HG03196 (cell line): ENCODE measurements around the gene TMEM114.

ENCODE experiments used
- ATAC-seq: cut with Tn5 transposase; IDR thresholded peaks from one replicate; pipeline ENCODE4 v1.9.1; 2021; ENCODE audit not compliant: unreplicated experiment

Gene TMEM114

DNA sequence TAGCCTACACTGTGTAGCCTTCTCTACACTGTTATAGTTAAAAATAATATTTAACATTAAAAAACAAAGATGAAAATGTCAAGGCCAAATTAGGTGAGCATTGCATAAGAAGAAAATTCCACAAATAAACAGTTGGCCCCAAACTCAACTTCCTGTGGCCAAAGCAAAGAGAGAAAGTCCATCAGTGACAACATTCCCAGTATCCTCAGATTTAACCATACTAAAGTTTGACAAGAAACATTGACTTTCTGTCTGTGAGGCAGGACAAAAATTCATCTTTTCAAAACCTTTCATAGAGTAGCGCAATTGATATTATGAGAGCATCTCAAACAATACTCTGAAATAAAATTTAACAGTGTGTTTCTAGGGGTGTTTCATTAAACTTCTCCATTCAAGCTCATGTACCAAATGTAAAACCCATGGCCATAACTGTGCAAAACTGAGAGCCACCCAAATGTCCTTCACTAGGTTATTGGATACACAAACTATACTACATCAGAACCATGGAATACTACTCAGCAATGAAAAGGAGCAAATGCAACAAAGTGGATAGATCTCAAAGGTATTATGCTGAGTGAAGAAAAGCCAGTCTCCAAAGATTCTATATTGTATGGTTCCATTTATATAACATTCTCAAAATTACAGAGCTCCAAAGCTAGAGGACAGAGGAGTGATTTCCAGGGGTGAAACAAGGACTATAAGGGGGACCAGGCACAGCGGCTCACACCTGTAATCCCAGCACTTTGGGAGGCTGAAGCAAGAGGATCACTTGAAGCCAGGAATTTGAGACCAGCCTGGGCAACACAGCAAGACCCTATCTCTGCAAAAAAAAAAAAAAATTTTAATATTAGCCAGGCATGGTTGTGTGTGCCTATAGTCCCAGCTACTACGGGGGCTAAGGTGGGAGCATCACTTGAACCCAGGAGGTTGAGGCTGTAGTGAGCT, 38.7 kb downstream of the TMEM114 start:
- ATAC-seq, result no peak

DNA sequence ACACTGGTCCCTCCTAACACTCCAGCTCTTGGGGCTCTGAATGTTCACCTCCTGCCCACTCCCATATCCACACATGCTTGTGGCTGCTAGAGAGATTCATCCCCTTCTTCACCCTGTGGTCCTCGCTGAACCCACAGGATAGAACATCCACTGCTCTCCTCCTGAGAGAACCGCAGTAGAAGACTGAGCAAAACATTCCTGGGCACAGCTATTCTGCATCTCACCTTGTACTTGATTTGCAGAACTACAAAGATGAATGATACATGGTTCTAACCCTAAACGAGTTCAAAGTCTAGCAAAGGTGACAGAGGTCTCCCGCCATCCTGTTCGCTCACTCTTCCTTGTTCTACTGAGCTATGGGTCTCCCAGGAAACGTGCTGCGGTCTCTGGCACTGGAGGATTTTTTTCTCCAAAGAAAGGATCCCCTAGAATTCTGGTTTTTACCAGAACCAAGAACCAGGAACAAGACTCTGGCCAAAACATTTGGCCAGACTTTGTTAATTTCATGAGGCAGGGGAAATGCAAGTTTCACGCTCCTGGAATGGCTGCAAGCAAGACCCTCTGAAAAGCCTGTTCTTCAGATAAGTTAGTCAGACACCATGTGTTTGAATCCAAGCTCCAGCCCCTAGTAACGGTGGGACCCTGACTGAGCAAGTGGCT, 39.5 kb downstream of the TMEM114 start:
- ATAC-seq, result no peak

DNA sequence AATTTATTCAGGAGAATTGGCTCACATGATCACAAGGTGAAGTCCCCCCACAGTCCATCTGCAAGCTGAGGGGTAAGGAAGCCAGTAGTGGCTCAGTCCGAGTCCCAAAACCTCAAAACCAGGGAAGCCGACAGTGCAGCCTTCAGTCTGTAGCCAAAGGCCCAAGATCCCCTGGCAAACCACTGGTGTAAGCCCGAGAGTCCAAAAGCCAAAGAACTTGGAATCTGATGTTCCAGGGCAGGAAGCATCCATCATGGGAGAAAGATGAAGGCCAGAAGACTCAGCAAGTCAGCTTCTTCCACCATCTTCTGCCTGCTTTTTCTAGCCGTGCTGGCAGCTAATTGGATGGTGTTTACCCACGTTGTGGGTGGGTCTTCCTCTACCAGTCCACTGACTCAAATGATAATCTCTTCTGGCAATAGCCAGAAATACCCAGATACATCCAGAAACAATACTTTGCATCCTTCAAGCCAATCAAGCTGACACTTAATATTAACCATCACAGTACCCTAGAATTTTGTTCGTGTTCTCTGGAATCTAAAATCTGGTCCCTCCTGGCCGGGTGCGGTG, 40.4 kb downstream of the TMEM114 start:
- ATAC-seq, result no peak

- no peak for ATAC-seq
Observed at GRCh38 chr16:8548166-8548565, 42.1 kb downstream of the TMEM114 start.

DNA sequence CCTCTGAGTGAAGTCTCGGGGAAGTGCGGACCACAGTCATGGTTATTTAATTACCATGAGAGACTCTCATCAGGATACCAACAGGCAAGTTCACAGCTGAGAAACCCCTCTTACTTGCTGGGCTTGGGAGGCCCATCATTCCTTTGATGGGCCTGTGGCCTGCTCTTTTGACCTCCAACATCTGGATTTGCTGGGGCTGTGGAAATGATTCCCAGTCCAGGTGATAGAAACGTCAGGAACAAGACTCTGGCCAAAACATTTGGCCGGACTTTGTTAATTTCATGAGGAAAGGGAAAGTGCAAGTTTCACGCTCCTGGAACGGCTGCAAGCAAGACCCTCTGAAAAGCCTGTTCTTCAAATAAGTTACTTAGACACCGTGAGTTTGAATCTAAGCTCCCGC, 42.5 kb downstream of the TMEM114 start:
- no peak for ATAC-seq

- no peak for ATAC-seq
Observed at GRCh38 chr16:8544406-8544805, 45.9 kb downstream of the TMEM114 start.

- ATAC-seq, result no peak
Observed at GRCh38 chr16:8543258-8543657, 47.1 kb downstream of the TMEM114 start.

GRCh38 chr16:8542393-8542792, 47.9 kb downstream of the TMEM114 start:
- no peak for ATAC-seq

DNA sequence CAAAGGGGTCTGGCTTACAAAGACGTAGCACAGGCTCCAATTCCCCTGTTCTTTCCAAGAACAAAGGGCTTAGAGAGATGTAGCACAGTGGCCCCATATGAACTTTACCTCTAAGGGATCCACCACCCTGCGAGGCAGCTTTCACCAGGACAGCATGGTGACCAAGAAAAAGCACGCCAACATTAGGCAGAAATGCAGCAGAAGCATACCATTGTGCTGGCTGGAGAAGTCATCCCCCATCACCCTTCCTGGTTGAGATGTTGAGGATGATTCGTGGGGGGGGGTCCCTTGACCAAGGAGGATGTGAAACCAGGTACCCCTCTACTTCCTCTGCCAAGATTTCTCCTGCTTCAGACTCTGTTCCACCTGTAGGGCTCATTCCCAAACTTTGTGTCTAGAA, 48.4 kb downstream of the TMEM114 start:
- no peak for ATAC-seq

- no peak for ATAC-seq
Observed at GRCh38 chr16:8537691-8538342, 52.5 kb downstream of the TMEM114 start.

GRCh38 chr16:8533509-8533908, 56.8 kb downstream of the TMEM114 start:
- ATAC-seq, result no peak

DNA sequence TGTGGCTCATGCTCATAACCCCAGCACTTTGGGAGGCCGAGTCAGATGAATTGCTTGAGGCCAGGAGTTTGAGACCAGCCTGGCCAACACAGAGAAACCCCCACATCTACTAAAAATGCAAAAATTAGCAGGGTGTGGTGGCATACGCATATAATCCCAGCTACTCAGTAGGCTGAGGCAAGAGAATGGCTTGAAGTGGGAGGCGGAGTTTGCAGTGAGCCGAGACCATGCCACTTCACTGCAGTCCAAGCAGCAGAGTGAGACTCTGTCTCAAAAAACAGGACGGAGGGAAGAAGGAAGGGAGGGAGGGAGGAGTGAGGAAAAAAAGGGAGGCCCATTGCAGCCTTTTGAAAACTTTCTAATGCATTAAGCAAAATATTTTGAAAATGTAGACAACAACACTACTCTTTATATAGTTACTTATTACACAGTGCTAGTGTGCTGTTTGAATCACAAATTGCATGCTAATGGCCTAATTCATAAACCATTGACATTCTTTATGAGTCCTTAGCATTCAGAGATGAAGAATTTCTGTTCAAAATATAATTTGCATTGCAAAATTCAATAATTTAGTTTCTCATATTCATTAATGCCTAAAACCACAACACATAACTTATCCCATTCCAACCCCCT, 59.4 kb downstream of the TMEM114 start:
- no peak for ATAC-seq

DNA sequence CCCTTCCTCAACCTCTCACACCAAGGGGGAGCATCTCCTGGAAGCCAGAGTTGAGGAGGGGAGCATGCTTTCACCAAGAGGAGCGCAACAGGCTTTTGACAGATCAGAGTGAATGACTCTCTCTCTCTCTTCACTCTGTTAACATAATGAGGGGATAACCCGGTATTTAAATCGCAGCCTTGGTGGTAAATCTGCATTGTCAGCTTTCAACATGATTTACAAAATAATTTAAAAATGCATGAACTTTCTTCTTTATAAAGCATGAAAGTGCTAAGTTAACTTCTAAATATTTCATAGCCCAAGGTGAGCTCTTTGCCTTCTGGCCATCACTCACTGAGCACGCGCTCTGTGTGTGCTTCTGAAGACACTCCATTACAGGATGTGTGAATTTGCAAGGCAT, 61.8 kb downstream of the TMEM114 start:
- ATAC-seq, result no peak

DNA sequence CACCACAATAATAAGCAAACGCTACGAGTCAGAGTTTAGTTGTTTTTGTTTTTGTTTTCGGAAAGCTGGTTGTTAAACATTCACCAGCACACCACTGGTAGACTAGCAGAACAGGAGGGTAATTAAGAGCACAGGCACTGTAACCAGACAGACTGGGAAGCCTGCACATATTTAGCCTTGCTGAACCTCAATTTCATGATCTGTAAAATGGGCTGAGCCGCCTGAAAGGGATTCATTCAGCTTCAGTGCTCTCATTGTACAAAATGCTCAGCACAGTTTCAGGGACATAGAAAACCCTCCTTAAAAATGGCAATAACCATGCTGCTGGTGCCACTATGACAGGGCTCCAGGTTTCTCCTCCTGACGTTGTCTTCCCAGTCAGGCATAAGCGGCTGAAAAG, 66.4 kb downstream of the TMEM114 start:
- ATAC-seq, result no peak

GRCh38 chr16:8522757-8523156, 67.6 kb downstream of the TMEM114 start:
- ATAC-seq, result no peak

GRCh38 chr16:8519643-8520042, 70.7 kb downstream of the TMEM114 start:
- no peak for ATAC-seq
